OCI-LY1 (cell line): ENCODE results near the gene TMEM132C.

ENCODE experiments used
- H2AFZ ChIP-seq: fragments of 200-600 bp; sonication (generic), shearing (Covaris generic); 2 replicates; pipeline ENCODE4 v1.6.0; 2014; ENCODE audit warnings: antibody characterized with exemption, mild to moderate bottlenecking, low read length
- H3F3A ChIP-seq: fragments of 200-600 bp; sonication (generic), shearing (Covaris generic); 2 replicates; pipeline ENCODE4 v1.6.0; 2014; ENCODE audit warnings: mild to moderate bottlenecking, antibody characterized with exemption, low read length, moderate library complexity; ENCODE audit not compliant: insufficient read depth
- H3K27ac ChIP-seq: fragments of 200-600 bp; sonication (generic); 2 replicates; pipeline ENCODE4 v1.5.1; 2014; ENCODE audit warnings: low read length, mixed run types, mild to moderate bottlenecking, low read depth; ENCODE audit not compliant: poor library complexity, severe bottlenecking
- H3K27me3 ChIP-seq: fragments of 200-600 bp; sonication (generic); 2 replicates; pipeline ENCODE4 v1.6.0; 2014; ENCODE audit warnings: antibody characterized with exemption, mild to moderate bottlenecking, low read length, moderate library complexity; ENCODE audit not compliant: insufficient read depth
- H3K36me3 ChIP-seq: fragments of 200-600 bp; sonication (generic); 2 replicates; pipeline ENCODE4 v1.6.1; 2014; ENCODE audit warnings: mild to moderate bottlenecking, antibody characterized with exemption, low read length, moderate library complexity, mixed read lengths; ENCODE audit not compliant: insufficient read depth
- H3K4me1 ChIP-seq: fragments of 200-600 bp; sonication (generic); 2 replicates; pipeline ENCODE4 v1.5.1; 2014; ENCODE audit warnings: mild to moderate bottlenecking, low read length, moderate library complexity; ENCODE audit not compliant: insufficient read depth, severe bottlenecking
- H3K4me2 ChIP-seq: fragments of 200-600 bp; sonication (generic), shearing (Covaris generic); 2 replicates; pipeline ENCODE4 v1.6.1; 2014; ENCODE audit warnings: low read length
- H3K4me3 ChIP-seq: fragments of 200-600 bp; sonication (generic); 2 replicates; pipeline ENCODE4 v1.5.1; 2014; ENCODE audit warnings: low read length, low read depth, mild to moderate bottlenecking, mixed read lengths; ENCODE audit not compliant: poor library complexity, severe bottlenecking
- H3K79me2 ChIP-seq: fragments of 200-600 bp; shearing (Covaris generic); 2 replicates; pipeline ENCODE4 v1.6.1; 2016; ENCODE audit warnings: mixed run types, low read length, mixed read lengths; ENCODE audit not compliant: insufficient read depth
- H3K9ac ChIP-seq: fragments of 200-600 bp; sonication (generic), shearing (Covaris generic); 2 replicates; pipeline ENCODE4 v1.6.1; 2014; ENCODE audit warnings: mild to moderate bottlenecking, low read length, mixed read lengths
- H3K9me2 ChIP-seq: fragments of 200-600 bp; sonication (generic), shearing (Covaris generic); 2 replicates; pipeline ENCODE4 v1.6.1; 2014; ENCODE audit warnings: low read depth, mild to moderate bottlenecking, low read length, mixed read lengths
- H3K9me3 ChIP-seq: fragments of 200-600 bp; shearing (Covaris generic); 2 replicates; pipeline ENCODE4 v1.6.1; 2014; ENCODE audit warnings: low read length, mixed read lengths
- H4K20me1 ChIP-seq: fragments of 200-600 bp; sonication (generic), shearing (Covaris generic); 2 replicates; pipeline ENCODE4 v1.6.0; 2016; ENCODE audit warnings: mild to moderate bottlenecking, low read length; ENCODE audit not compliant: insufficient read depth
- CTCF ChIP-seq: fragments of 200-600 bp; sonication (generic), shearing (Covaris generic); IDR thresholded peaks from 2 replicates; pipeline ENCODE4 v1.5.1; 2017; ENCODE audit warnings: mild to moderate bottlenecking, antibody characterized with exemption, low read length, moderate library complexity, mixed read lengths
- EZH2 ChIP-seq: fragments of 200-600 bp; sonication (generic), shearing (Covaris generic); IDR thresholded peaks from 2 replicates; pipeline ENCODE4 v1.8.0; 2017; ENCODE audit warnings: borderline replicate concordance, mixed run types, mild to moderate bottlenecking, antibody characterized with exemption, low read length, moderate library complexity, mixed read lengths

TMEM132C gene

GRCh38 chr12:128449146-128449894 is 182.3 kb downstream of the TMEM132C start:
- H3K27ac ChIP-seq = no peak overlapping the region
- H4K20me1 ChIP-seq = no peaks in the 10 kb centered on the region
- H3K79me2 ChIP-seq = no peaks in the 10 kb centered on the region
- no peak overlapping the region for H3K4me2 ChIP-seq
- H3K36me3 ChIP-seq = no peaks in the 10 kb centered on the region
- no peaks in the 10 kb centered on the region for H3K9me2 ChIP-seq
- H3K4me3 ChIP-seq = no peak overlapping the region
- H3K27me3 ChIP-seq = no peaks in the 10 kb centered on the region
- H2AFZ ChIP-seq = no peak overlapping the region
- H3K9me3 ChIP-seq = no peaks in the 10 kb centered on the region
- no peaks in the 10 kb centered on the region for H3F3A ChIP-seq
- TF ChIP-seq EZH2 (no peak), CTCF (no peak)
- no peaks in the 10 kb centered on the region for H3K4me1 ChIP-seq
- no peak overlapping the region for H3K9ac ChIP-seq

DNA sequence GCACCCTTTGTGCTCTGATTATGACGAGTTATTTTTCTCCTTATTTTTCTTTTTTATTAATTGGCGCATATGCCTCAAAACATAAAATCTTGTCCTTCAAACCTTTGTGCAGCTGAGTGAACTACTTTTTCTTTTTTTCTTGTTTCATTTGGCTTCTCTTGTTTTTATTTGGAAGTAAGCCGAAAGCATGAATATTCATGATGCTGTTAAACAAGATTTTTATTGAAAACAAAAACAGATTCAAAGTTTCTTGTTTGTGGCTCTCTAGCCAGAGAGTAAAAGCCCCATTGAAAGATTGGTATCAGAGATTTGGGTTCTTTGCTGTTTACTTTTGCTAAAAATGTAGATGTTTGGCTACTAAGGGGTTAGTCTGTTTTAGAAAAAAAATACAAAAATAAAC is 183.8 kb downstream of the TMEM132C start:
- H2AFZ ChIP-seq = no peak overlapping the region
- H3K27me3 ChIP-seq = no peaks in the 10 kb centered on the region
- TF ChIP-seq EZH2 (no peak), CTCF (no peak)
- H4K20me1 ChIP-seq = no peaks in the 10 kb centered on the region
- no peak overlapping the region for H3K4me3 ChIP-seq
- H3K9ac ChIP-seq = no peak overlapping the region
- H3K36me3 ChIP-seq = no peaks in the 10 kb centered on the region
- H3K9me3 ChIP-seq = no peaks in the 10 kb centered on the region
- no peak overlapping the region for H3K4me2 ChIP-seq
- no peaks in the 10 kb centered on the region for H3K4me1 ChIP-seq
- H3K9me2 ChIP-seq = no peaks in the 10 kb centered on the region
- no peaks in the 10 kb centered on the region for H3F3A ChIP-seq
- H3K27ac ChIP-seq = no peak overlapping the region
- H3K79me2 ChIP-seq = no peaks in the 10 kb centered on the region

DNA sequence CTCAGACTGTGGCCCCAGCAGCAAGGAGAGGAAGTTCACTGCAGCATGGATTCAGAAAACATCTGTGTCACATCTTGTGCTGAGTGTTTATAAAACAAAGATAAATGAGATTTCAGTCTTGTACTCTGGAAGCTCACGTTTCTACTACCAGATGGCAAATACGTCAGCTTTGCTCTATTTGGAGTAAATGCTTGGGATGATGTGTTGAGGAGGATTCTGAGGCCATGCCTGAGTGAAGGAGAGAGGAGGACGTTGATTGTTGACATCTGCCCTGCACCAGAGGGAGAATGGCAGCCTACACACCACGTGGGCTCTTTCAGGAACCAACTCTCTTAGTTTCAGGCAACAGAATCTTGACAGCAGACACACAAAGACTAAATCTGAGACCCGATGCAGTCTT is 188.9 kb downstream of the TMEM132C start:
- no peaks in the 10 kb centered on the region for H3K9me2 ChIP-seq
- no peak overlapping the region for H3K4me3 ChIP-seq
- TF ChIP-seq CTCF = no peak

More for the DNA sequence above, 188.9 kb downstream of the TMEM132C start:
- Histone ChIP-seq H3K27ac (no peak overlapping the region), H2AFZ (no peak overlapping the region), H3K79me2 (no peaks in the 10 kb centered on the region), H3K4me2 (no peak overlapping the region), H3K27me3 (no peaks in the 10 kb centered on the region), H4K20me1 (no peaks in the 10 kb centered on the region), H3F3A (no peaks in the 10 kb centered on the region), H3K9ac (no peak overlapping the region), H3K4me1 (no peaks in the 10 kb centered on the region), H3K36me3 (no peaks in the 10 kb centered on the region), H3K9me3 (no peaks in the 10 kb centered on the region)
